Measurements from ENCODE around the gene PGBD1. TPM values are rescaled to one million over a fixed set of nuclear protein-coding genes. Genes with fewer than 3 reads are reported as not detected.

Gene PGBD1
- total and polyA plus RNA-seq, 2 donors (not counting 1 experiment from before 2014, with no cell fraction given), result 0.55 to 2.4 TPM

DNA sequence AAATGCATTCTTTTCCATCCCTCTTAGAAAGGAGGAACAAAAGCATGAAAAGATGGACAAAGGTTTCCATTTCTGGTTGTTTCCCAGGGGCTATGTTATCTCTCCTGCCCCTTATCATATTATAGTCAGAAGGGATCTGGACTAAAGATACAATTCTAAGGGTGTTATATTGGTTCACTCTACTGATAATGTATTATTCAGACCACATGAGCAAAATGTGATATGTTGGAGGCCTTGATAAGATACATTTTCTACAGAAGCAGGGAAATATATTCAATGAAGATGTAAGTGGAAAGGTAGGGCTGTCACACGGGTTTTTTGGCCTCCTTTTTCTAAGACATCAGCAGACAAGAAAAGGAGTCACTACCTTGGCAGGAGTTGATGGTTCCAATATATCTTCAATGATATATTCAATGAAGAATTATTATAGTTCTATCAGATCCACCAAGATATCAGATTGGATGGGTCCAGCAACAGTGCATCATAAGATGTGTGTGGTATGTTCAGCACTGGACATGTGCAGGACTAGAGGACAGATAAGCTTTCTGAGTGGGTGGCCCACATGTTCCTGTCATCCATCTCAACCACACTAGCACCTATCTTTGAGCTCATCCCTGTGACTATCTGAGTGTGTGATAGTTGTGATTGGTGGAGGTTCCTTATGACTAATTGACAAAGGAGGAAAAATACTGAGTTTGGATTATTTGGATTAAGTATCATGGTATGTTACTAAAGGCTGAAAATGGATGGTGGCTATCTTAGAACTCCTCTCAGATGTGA, 62.7 kb downstream of the PGBD1 start:
- Mint-ChIP-seq H3K27ac (no peak overlapping the region), H3K9me3 (ENCODE audit: insufficient read depth) (peaks cover 7% of the 10 kb centered on the region)
- H4K20me1 ChIP-seq (ENCODE audit: control insufficient read depth, insufficient read depth, low read length, poor library complexity, severe bottlenecking), result no peaks in the 10 kb centered on the region

DNA sequence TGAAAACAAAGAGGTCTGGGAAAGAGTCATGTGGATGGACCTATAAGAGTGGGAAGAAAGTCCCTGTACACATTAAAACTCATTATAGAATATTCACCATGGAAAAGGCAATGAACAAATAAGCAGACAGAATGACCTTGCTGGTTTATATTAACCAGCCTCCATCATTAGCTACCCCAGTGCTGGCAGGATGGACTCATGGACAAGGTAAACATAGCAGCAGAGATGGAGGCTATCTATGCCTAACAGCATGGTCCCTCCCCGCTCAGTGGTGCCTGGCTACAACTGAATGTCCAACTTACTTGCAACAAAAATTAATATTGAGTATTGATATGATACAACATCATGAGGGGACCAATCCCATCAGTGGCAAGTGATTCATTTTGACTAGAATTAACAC, 63.8 kb downstream of the PGBD1 start:
- Histone ChIP-seq H3K4me2 (replicated peaks; ENCODE audit: low read depth, low read length, poor library complexity, severe bottlenecking) (no peak overlapping the region), H3K27ac (ENCODE audit: low read length in 2 of 2) (no peak overlapping the region), H2AFZ (ENCODE audit: insufficient read depth, low read depth, low read length, poor library complexity, severe bottlenecking) (no peak overlapping the region), H3K27me3 (replicated peaks in 1 of 4; ENCODE audit: control extremely low read depth in 1 of 4, control insufficient read depth in 3 of 4, insufficient read depth in 4 of 4, low read length in 3 of 4) (peaks cover 0 to 3% (median 1%) of the 10 kb centered on the region in 4 experiments), H3K9me3 (ENCODE audit: control extremely low read depth in 1 of 3, control insufficient read depth in 2 of 3, insufficient read depth in 1 of 3, low read length in 2 of 3) (peaks cover 0 to 7% (median 0%) of the 10 kb centered on the region in 3 donors), H3K9ac (ENCODE audit: low read length) (no peak overlapping the region), H3K4me1 (ENCODE audit: control insufficient read depth in 2 of 2, insufficient read depth in 2 of 2, low read length in 2 of 2) (peaks cover under 1 to 2% of the 10 kb centered on the region in 2 donors), H4K20me1 (ENCODE audit: control insufficient read depth, insufficient read depth, low read length, poor library complexity, severe bottlenecking) (no peaks in the 10 kb centered on the region), H3K36me3 (replicated peaks in 1 of 2; ENCODE audit: control extremely low read depth in 1 of 2, control insufficient read depth in 1 of 2, extremely low read depth in 1 of 2, insufficient read depth in 2 of 2, low read length in 1 of 2) (no peaks in the 10 kb centered on the region), H3K4me3 (ENCODE audit: control extremely low read depth in 1 of 5, extremely low read depth in 1 of 5, insufficient read depth in 1 of 5, low read depth in 2 of 5, low read length in 4 of 5) (no peak overlapping the region), H3K79me2 (ENCODE audit: control insufficient read depth, insufficient read depth, low read length) (peaks cover 10% of the 10 kb centered on the region)
- H3K4me1 Mint-ChIP-seq, result peaks cover 8% of the 10 kb centered on the region
- CTCF ChIA-PET, result interaction anchor here (0.7 to 1.1 kb wide), 2 partner anchors 204 to 384 kb away, joined by 3 read pairs; partner anchors contain the start of gene ZKSCAN8
- POLR2A ChIA-PET, result interaction anchor here (0.6 kb wide), 1 partner anchor 125 kb away, joined by 3 read pairs; no protein-coding TSS in a partner anchor
- ATAC-seq (ENCODE audit: low read depth), result no peak
- intact Hi-C loops (cut with micrococcal nuclease), result no loop called here
- no peak overlapping the region for H3K27ac Mint-ChIP-seq
- WGBS (ENCODE audit: insufficient coverage), result no CpG with 5 or more reads among the region's 1 CpG
- no peak overlapping the region for H3K4me3 Mint-ChIP-seq
- peaks cover 2% of the 10 kb centered on the region for H3K9me3 Mint-ChIP-seq (ENCODE audit: insufficient read depth)
- no peak for DNase-seq
- peaks cover 21% of the 10 kb centered on the region for H3K27me3 Mint-ChIP-seq
- TF ChIP-seq, protein P1, sequence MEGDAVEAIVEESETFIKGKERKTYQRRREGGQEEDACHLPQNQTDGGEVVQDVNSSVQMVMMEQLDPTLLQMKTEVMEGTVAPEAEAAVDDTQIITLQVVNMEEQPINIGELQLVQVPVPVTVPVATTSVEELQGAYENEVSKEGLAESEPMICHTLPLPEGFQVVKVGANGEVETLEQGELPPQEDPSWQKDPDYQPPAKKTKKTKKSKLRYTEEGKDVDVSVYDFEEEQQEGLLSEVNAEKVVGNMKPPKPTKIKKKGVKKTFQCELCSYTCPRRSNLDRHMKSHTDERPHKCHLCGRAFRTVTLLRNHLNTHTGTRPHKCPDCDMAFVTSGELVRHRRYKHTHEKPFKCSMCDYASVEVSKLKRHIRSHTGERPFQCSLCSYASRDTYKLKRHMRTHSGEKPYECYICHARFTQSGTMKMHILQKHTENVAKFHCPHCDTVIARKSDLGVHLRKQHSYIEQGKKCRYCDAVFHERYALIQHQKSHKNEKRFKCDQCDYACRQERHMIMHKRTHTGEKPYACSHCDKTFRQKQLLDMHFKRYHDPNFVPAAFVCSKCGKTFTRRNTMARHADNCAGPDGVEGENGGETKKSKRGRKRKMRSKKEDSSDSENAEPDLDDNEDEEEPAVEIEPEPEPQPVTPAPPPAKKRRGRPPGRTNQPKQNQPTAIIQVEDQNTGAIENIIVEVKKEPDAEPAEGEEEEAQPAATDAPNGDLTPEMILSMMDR (IDR thresholded peaks at IDR 0.05), result no peak
- TF ChIP-seq EZH2 (IDR thresholded peaks at IDR 0.05; ENCODE audit: borderline replicate concordance, insufficient read depth, low read depth, low read length, poor library complexity, severe bottlenecking), result no peak

More for the DNA sequence above, 62.7 kb downstream of the PGBD1 start:
- ATAC-seq (ENCODE audit: low read depth) (no peak), DNase-seq (no peak)
- no peak overlapping the region for H2AFZ ChIP-seq (ENCODE audit: insufficient read depth, low read depth, low read length, poor library complexity, severe bottlenecking)
- no peak overlapping the region for H3K27ac ChIP-seq (ENCODE audit: low read length in 2 of 2)
- no peaks in the 10 kb centered on the region for H3K4me1 Mint-ChIP-seq
- H3K9ac ChIP-seq (ENCODE audit: low read length), result no peak overlapping the region
- H3K27me3 ChIP-seq (replicated peaks in 1 of 4; ENCODE audit: control extremely low read depth in 1 of 4, control insufficient read depth in 3 of 4, insufficient read depth in 4 of 4, low read length in 3 of 4), result peaks cover 0 to 3% (median 1%) of the 10 kb centered on the region in 4 experiments
- ChIA-PET CTCF (no interaction called here), POLR2A (no interaction called here)
- no peaks in the 10 kb centered on the region for H3K79me2 ChIP-seq (ENCODE audit: control insufficient read depth, insufficient read depth, low read length)
- no peak for TF ChIP-seq EZH2 (IDR thresholded peaks at IDR 0.05; ENCODE audit: borderline replicate concordance, insufficient read depth, low read depth, low read length, poor library complexity, severe bottlenecking)
- TF ChIP-seq, protein P1 (IDR thresholded peaks at IDR 0.05), result no peak
- H3K4me3 ChIP-seq (ENCODE audit: control extremely low read depth in 1 of 5, extremely low read depth in 1 of 5, insufficient read depth in 1 of 5, low read depth in 2 of 5, low read length in 4 of 5), result no peak overlapping the region
- H3K4me3 Mint-ChIP-seq, result no peak overlapping the region
- no peaks in the 10 kb centered on the region for H3K36me3 ChIP-seq (replicated peaks in 1 of 2; ENCODE audit: control extremely low read depth in 1 of 2, control insufficient read depth in 1 of 2, extremely low read depth in 1 of 2, insufficient read depth in 2 of 2, low read length in 1 of 2)
- no peak overlapping the region for H3K4me2 ChIP-seq (replicated peaks; ENCODE audit: low read depth, low read length, poor library complexity, severe bottlenecking)
- WGBS (ENCODE audit: insufficient coverage), result no CpG with 5 or more reads among the region's 1 CpG
- no peaks in the 10 kb centered on the region for H3K4me1 ChIP-seq (ENCODE audit: control insufficient read depth in 2 of 2, insufficient read depth in 2 of 2, low read length in 2 of 2)
- H3K9me3 ChIP-seq (ENCODE audit: control extremely low read depth in 1 of 3, control insufficient read depth in 2 of 3, insufficient read depth in 1 of 3, low read length in 2 of 3), result peaks cover 0 to 11% (median 0%) of the 10 kb centered on the region in 3 donors
- intact Hi-C loops (cut with micrococcal nuclease), result no loop called here
- peaks cover 21% of the 10 kb centered on the region for H3K27me3 Mint-ChIP-seq

All from B cell (primary cell).